ENCODE measurements around the gene ATP8A1. TPM values are rescaled to one million over a fixed set of nuclear protein-coding genes. Genes with fewer than 3 reads are reported as not detected.

Gene ATP8A1
- total RNA-seq, 4 donors from 2014 or later, result 5.9 to 16.5 (median 7.3) TPM

GRCh38 chr4:42646013-42646784 is 10.7 kb downstream of the ATP8A1 start:
- no peaks in the 10 kb centered on the region for H3K36me3 ChIP-seq
- H3K9me3 ChIP-seq, result no peaks in the 10 kb centered on the region
- no peaks in the 10 kb centered on the region for H3K4me1 ChIP-seq
- no peak overlapping the region for H3K27ac ChIP-seq
- no peaks in the 10 kb centered on the region for H3K27me3 ChIP-seq
- no peak for DNase-seq (ENCODE audit: low spot score in 2 of 2)
- TF ChIP-seq EP300 (IDR thresholded peaks at IDR 0.05) (no peak), POLR2AphosphoS5 (IDR thresholded peaks at IDR 0.05) (no peak), POLR2A (IDR thresholded peaks at IDR 0.05) (no peak), CTCF (IDR thresholded peaks at IDR 0.05) (no peak)
- 91% methylated on average over 8 of the region's 8 CpGs for WGBS
- H3K4me3 ChIP-seq, result no peak overlapping the region

GRCh38 chr4:42644897-42645296 is 12.0 kb downstream of the ATP8A1 start:
- no peak overlapping the region for H3K4me3 ChIP-seq
- H3K36me3 ChIP-seq, result no peaks in the 10 kb centered on the region
- no peak for TF ChIP-seq POLR2AphosphoS5 (IDR thresholded peaks at IDR 0.05)
- no peak for TF ChIP-seq EP300 (IDR thresholded peaks at IDR 0.05)
- no peak for TF ChIP-seq POLR2A (IDR thresholded peaks at IDR 0.05)
- TF ChIP-seq CTCF (IDR thresholded peaks at IDR 0.05), result no peak
- no peak for DNase-seq (ENCODE audit: low spot score in 2 of 2)
- H3K27ac ChIP-seq, result no peak overlapping the region
- H3K4me1 ChIP-seq, result no peaks in the 10 kb centered on the region
- no peaks in the 10 kb centered on the region for H3K9me3 ChIP-seq
- H3K27me3 ChIP-seq, result no peaks in the 10 kb centered on the region

GRCh38 chr4:42643685-42644084 is 13.2 kb downstream of the ATP8A1 start:
- H3K27me3 ChIP-seq, result no peaks in the 10 kb centered on the region
- H3K4me1 ChIP-seq, result no peaks in the 10 kb centered on the region
- no peak overlapping the region for H3K4me3 ChIP-seq
- DNase-seq (ENCODE audit: low spot score in 2 of 2), result no peak
- TF ChIP-seq CTCF (IDR thresholded peaks at IDR 0.05), result no peak
- TF ChIP-seq POLR2A (IDR thresholded peaks at IDR 0.05), result no peak
- TF ChIP-seq POLR2AphosphoS5 (IDR thresholded peaks at IDR 0.05), result no peak
- TF ChIP-seq EP300 (IDR thresholded peaks at IDR 0.05), result no peak
- H3K36me3 ChIP-seq, result no peaks in the 10 kb centered on the region
- 91% methylated on average over 5 of the region's 5 CpGs for WGBS
- no peak overlapping the region for H3K27ac ChIP-seq
- no peaks in the 10 kb centered on the region for H3K9me3 ChIP-seq

GRCh38 chr4:42642845-42643615 is 13.9 kb downstream of the ATP8A1 start:
- no peaks in the 10 kb centered on the region for H3K4me1 ChIP-seq
- WGBS, result 95% methylated on average over 7 of the region's 7 CpGs
- no peak for DNase-seq (ENCODE audit: low spot score in 2 of 2)

More at GRCh38 chr4:42642845-42643615, 13.9 kb downstream of the ATP8A1 start:
- no peaks in the 10 kb centered on the region for H3K27me3 ChIP-seq
- no peaks in the 10 kb centered on the region for H3K36me3 ChIP-seq
- no peaks in the 10 kb centered on the region for H3K9me3 ChIP-seq
- H3K27ac ChIP-seq, result no peak overlapping the region
- no peak overlapping the region for H3K4me3 ChIP-seq
- TF ChIP-seq POLR2AphosphoS5 (IDR thresholded peaks at IDR 0.05), result no peak
- TF ChIP-seq POLR2A (IDR thresholded peaks at IDR 0.05), result no peak
- no peak for TF ChIP-seq CTCF (IDR thresholded peaks at IDR 0.05)
- TF ChIP-seq EP300 (IDR thresholded peaks at IDR 0.05), result no peak
